Measurements from ENCODE around the gene PCSK5.

GRCh38 chr9:75918909-75919308 is 28.4 kb downstream of the PCSK5 start:
- TF ChIP-seq CTCF (IDR thresholded peaks at IDR 0.05) (no peak), POLR2A (IDR thresholded peaks at IDR 0.05) (no peak)
